Astrocyte of the hippocampus (primary cell): ENCODE data around the gene RNF148.
"Not testable (repeated sequence)": the region's sequence is repeated elsewhere in the genome, so short reads cannot be mapped to it uniquely, and the experiment has no call there.

Experiments
- DNase-seq: peaks from one replicate; pipeline ENCODE4 v3.0.0; 2011; ENCODE audit warnings: low read depth, low spot score

The RNF148 gene

DNA sequence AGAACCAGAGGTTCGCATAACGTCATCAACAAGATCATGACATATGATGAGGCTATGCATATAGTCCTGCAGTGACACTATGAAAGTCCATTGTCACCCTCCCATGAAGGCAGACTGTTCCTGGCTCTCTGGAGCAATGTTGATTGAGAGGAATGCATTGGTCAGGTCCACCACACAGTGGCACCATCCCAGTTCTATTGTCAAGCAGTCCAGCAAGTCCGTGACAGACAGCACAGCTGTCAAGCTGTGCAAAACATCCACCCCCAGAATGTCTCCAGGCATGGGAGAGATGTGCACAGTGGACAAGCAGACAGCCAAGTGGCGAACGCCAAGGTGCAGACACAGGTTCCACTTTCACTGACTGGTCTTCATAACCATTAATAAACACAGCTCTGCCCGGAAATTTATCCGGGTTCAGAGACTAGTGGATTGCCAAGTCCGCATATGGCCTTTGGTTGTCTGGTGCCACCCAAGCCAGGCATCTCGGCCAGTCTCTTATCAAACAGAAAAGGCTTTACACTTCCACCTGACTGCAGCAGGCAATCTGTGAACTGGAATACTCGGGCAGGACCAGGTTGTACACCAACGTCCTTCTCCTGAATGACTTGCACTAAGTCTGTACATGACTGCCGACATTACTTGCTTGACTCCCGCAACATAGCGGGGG, 11.0 kb downstream of the RNF148 start:
- no peak for DNase-seq

GRCh38 chr7:122689346-122690109, 13.2 kb downstream of the RNF148 start:
- DNase-seq, result no peak

GRCh38 chr7:122688400-122688998, 14.2 kb downstream of the RNF148 start:
- no peak for DNase-seq

DNA sequence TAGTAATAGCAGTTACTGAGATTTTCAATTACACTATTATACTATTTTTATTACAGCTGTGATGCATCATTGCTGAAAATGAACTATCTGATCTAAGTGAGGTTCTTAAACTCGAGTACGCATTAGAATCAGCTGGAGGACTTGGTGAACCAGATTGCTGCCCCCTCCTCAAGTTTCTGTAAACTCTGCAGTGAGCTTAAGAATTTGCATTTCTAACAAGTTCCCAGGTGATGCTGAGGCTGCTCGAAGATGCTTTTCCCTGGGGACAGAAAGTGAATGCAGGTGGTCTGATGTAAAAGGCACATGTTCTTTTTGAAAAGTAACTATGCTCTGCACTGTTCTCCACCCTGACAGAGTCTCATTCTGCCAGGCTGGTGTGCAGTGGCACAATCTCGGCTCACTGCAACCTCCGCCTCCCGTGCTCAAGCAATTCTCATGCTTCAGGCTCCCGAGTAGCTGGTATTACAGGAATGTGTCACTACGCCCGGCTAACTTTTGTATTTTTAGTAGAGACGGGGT, 16.3 kb downstream of the RNF148 start:
- no peak for DNase-seq

- DNase-seq, result no peak
Measured at GRCh38 chr7:122684504-122684903, 18.2 kb downstream of the RNF148 start.

DNA sequence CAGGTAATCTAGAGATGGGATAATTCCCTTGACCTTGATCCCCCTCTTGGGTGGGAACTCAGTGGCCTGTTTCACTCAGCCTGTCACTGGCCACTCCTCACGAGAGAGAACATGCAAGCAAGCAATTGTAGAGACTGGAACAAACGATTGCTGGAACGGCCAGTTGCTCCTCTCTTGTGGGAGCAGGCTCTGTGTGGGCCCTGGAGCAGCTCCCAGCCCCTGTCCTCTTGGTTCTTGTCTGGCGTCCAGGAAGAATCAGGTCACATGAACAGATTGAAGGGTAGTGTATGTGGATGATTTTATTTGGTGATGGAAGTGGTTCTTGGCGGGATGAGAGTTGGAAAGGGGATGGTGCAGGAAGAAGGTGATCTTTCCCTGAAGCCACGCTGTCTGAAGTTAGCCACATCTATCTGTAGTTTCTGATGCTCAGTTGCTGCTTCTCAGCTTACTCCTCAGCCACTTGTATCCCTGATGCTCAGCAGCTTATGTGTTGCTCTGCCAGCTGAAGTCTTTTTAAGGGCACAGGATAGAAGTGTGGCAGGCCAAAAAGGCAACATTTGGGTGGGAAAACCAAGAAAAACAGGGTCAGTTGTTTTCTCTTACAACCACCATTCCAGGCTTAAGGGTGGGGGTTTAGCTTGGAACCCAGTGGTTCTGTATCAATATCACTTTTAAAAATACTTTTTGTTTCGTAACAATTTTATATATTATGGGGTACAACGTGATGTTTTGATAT, 19.7 kb downstream of the RNF148 start:
- DNase-seq, result no peak

DNA sequence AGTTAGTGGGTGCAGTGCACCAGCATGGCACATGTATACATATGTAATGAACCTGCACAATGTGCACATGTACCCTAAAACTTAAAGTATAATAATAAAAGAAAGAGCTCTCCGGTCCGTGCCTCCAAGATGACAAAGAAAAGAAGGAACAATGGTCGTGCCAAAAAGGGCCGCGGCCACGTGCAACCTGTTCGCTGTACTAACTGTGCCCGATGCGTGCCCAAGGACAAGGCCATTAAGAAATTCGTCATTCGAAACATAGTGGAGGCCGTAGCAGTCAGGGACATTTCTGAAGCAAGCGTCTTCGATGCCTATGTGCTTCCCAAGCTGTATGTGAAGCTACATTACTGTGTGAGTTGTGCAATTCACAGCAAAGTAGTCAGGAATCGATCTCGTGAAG, 21.5 kb downstream of the RNF148 start:
- not testable (repeated sequence) for DNase-seq

DNA sequence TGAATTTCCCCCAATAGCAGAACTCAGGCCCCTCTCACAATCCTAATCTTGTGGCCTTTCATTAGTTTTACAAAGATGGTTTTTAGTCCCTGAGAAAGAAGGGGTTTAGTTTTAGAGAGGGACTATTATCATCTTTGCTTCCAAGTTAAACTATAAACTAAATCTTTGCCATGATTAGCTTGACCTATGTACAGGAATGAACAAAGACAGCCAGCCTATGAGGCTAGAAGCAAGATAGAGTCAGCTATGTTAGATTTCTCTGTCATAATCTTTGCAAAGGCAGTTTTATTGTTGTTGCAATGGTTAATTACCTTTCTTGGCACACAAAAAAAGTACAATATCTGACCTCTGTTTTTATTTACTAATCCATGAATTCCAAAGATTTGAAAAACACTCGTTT, 22.9 kb downstream of the RNF148 start:
- DNase-seq, result no peak

DNA sequence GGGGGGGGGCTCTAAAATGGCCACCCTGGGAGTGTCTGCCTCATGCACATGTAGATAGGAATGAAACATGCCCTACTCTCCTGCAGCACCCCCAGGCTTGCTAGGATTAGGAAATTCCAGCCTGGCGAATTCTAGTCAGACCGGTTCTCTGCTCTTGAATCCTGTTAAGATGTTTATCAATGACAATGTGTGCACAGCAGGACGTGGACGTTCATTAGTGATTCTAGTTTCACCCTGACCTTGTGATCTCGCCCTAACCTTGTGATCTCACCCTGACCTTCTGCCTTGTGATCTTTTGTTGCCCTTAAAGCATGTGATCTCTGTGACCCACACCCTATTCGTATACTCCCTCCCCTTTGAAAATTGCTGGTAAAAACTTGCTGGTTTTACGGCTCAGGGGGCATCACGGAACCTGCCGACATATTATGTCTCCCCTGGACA, 23.4 kb downstream of the RNF148 start:
- DNase-seq, result not testable (repeated sequence)

DNA sequence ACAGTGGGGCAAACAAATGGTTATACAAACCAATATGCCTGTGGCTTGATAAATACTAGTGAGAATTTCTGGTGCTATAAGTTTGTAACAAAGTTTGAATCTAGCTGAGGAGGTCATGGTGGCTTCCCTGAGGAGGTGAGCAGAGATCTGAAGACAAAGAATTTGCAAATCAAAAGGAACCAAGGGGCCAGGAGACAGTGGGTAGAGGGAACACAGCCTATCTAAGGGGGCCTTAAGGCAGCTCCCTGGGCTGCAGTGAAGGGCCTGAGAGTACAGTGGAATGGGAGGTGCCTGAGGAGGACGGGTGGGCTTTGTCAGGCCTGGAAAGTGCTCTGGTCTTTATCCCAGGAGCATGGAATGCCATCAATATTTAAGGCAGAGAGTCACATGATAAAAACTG, 25.6 kb downstream of the RNF148 start:
- no peak for DNase-seq

GRCh38 chr7:122676466-122676865, 26.3 kb downstream of the RNF148 start:
- DNase-seq, result no peak

DNA sequence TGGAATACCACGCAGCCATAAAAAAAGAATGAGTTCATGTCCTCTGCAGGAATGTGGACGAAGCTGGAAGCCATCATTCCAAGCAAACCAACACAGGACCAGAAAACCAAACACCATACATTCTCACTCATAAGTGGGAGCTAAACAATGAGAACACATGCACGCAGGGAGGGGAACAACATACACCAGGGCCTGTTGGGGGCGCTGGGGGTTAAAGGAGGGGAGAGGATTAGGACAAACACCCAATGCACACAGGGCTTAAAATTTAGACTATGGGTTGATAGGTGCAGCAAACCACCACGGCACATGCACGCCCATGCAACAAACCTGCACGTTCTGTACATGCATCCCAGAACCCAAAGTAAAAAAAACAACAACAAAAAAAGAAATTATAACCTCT, 27.1 kb downstream of the RNF148 start:
- peak; percentile 29 for DNase-seq

DNA sequence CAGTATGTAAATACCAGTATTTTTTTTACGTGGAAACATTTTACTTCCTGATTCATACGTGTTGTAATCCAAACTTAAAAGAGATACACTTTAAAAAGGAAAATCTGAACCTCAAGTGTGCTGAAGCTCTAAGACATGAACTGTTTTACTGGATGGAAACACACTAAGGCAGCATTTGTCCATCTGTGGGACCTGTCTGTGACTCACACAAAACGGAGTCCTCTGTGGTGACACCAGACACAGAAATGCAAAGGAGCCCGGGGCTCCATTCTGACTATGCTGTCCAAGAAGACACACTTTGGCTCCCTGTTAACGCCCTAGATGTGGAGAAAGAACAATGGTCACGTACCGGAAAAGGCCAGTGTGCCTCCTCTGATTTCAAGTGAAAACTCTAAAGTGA, 27.7 kb downstream of the RNF148 start:
- peak; percentile 57 for DNase-seq

- peak; percentile 92 for DNase-seq
Measured at GRCh38 chr7:122674502-122674901, 28.2 kb downstream of the RNF148 start.

DNA sequence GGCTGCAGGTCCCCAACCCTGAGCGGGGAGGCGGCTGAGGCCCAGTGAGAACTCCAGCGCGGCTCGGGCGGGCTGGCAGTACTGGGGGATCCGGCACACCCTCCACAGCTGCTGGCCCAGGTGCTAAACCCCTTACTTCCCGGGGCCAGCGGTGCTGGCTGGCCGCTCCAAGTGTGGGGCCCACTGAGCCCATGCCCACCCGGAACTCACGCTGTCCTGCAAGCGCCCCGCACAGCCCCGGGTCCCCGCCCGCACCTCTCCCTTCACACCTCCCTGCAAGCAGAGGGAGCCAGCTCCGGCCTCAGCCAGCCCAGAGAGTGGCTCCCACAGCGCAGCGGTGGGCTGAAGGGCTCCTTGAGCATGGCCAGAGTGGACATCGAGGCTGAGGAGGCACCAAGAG, 28.8 kb downstream of the RNF148 start:
- DNase-seq, result no peak

DNA sequence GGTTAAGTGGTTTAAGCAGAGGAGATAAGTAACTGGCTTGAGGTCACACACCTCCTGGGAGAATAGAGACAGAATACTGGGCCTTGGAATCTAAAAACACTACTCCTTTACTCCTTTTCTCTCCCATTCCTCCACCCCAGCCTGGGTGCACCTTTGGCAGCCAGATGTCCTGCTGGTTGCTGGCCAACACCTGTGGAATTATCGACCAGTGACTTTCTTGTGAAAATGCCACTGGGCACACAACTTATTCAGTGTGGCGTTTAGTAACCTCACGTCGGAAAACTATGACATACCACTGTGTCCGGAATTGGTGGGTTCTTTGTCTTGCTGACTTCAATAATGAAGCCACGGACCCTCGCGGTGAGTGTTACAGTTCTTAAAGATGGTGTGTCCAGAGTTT, 30.2 kb downstream of the RNF148 start:
- no peak for DNase-seq

- no peak for DNase-seq
Measured at GRCh38 chr7:122663733-122664132, 39.0 kb downstream of the RNF148 start.

DNA sequence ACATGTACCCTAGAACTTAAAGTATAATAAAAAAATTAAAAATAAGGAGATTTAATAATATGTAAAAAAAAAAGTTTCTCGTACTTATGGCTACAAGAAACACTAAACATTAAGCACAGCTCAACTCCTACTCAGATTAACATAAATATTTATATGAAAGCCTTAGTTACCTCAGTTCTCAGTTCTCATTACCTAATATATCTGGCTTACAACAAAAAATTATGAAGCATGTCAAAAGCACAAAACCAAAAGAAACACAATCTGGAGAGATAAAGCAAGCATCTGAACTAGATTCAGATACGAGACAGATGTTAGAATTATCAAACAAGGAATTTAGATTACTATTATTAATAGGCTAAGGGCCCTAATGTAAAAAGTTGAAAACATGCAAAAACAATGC, 43.9 kb downstream of the RNF148 start:
- DNase-seq, result no peak

- DNase-seq, result no peak
Measured at GRCh38 chr7:122653685-122654084, 49.0 kb downstream of the RNF148 start.

DNA sequence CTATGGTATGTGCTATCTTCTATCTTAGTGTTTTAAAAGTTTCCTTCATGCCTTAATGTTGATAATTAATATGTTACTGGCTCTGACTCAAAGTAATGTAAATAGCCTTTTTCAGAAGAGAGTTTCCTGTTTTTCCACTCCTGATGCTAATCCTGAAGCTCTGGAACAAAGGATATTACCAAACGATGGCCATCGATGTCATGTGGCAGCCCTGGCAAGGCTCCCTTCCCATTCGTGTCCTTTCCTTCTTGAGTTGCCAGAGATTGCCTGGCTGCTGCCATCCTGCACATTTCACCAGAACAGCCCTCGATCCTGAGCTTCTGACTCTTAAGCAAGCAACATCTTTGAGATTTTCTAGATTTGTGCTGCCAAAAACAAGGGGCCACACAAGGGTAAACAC, 49.8 kb downstream of the RNF148 start:
- DNase-seq, result no peak
